ENCODE measurements around the gene HIVEP1.

Gene HIVEP1

GRCh38 chr6:12116978-12117377, 104.9 kb downstream of the HIVEP1 start:
- Histone ChIP-seq H3K4me3 (ENCODE audit: low read length) (no peak overlapping the region), H3K9me3 (ENCODE audit: control insufficient read depth, low read length) (no peaks in the 10 kb centered on the region), H3K36me3 (ENCODE audit: control insufficient read depth, insufficient read depth, low read length) (peaks cover 9% of the 10 kb centered on the region), H3K4me1 (ENCODE audit: control insufficient read depth, insufficient read depth, low read length) (no peaks in the 10 kb centered on the region), H3K27me3 (ENCODE audit: control insufficient read depth, insufficient read depth, low read length) (no peaks in the 10 kb centered on the region), H3K9ac (ENCODE audit: low read length) (no peak overlapping the region)

- H3K4me1 ChIP-seq (ENCODE audit: control insufficient read depth, insufficient read depth, low read length), result no peaks in the 10 kb centered on the region
- no peak overlapping the region for H3K9ac ChIP-seq (ENCODE audit: low read length)
- H3K27me3 ChIP-seq (ENCODE audit: control insufficient read depth, insufficient read depth, low read length), result no peaks in the 10 kb centered on the region
- H3K4me3 ChIP-seq (ENCODE audit: low read length), result no peak overlapping the region
- H3K9me3 ChIP-seq (ENCODE audit: control insufficient read depth, low read length), result no peaks in the 10 kb centered on the region
- peaks cover 9% of the 10 kb centered on the region for H3K36me3 ChIP-seq (ENCODE audit: control insufficient read depth, insufficient read depth, low read length)
These were observed 106.5 kb downstream of the HIVEP1 start for GRCh38 chr6:12118607-12119006.

- H3K4me3 ChIP-seq (ENCODE audit: low read length), result no peak overlapping the region
- H3K36me3 ChIP-seq (ENCODE audit: control insufficient read depth, insufficient read depth, low read length), result peaks cover 9% of the 10 kb centered on the region
- H3K9ac ChIP-seq (ENCODE audit: low read length), result no peak overlapping the region
- H3K9me3 ChIP-seq (ENCODE audit: control insufficient read depth, low read length), result no peaks in the 10 kb centered on the region
- H3K27me3 ChIP-seq (ENCODE audit: control insufficient read depth, insufficient read depth, low read length), result no peaks in the 10 kb centered on the region
- H3K4me1 ChIP-seq (ENCODE audit: control insufficient read depth, insufficient read depth, low read length), result no peaks in the 10 kb centered on the region
These were observed 107.0 kb downstream of the HIVEP1 start for GRCh38 chr6:12119085-12119588.

GRCh38 chr6:12125396-12125795, 113.3 kb downstream of the HIVEP1 start:
- Histone ChIP-seq H3K4me1 (ENCODE audit: control insufficient read depth, insufficient read depth, low read length) (no peaks in the 10 kb centered on the region), H3K9ac (ENCODE audit: low read length) (no peak overlapping the region), H3K9me3 (ENCODE audit: control insufficient read depth, low read length) (no peaks in the 10 kb centered on the region), H3K4me3 (ENCODE audit: low read length) (no peak overlapping the region), H3K27me3 (ENCODE audit: control insufficient read depth, insufficient read depth, low read length) (no peaks in the 10 kb centered on the region), H3K36me3 (ENCODE audit: control insufficient read depth, insufficient read depth, low read length) (peaks cover 5% of the 10 kb centered on the region)

GRCh38 chr6:12126051-12126450, 113.9 kb downstream of the HIVEP1 start:
- Histone ChIP-seq H3K4me1 (ENCODE audit: control insufficient read depth, insufficient read depth, low read length) (no peaks in the 10 kb centered on the region), H3K36me3 (ENCODE audit: control insufficient read depth, insufficient read depth, low read length) (peaks cover 4% of the 10 kb centered on the region), H3K9me3 (ENCODE audit: control insufficient read depth, low read length) (no peaks in the 10 kb centered on the region), H3K27me3 (ENCODE audit: control insufficient read depth, insufficient read depth, low read length) (no peaks in the 10 kb centered on the region), H3K4me3 (ENCODE audit: low read length) (no peak overlapping the region), H3K9ac (ENCODE audit: low read length) (no peak overlapping the region)

- Histone ChIP-seq H3K9me3 (ENCODE audit: control insufficient read depth, low read length) (no peaks in the 10 kb centered on the region), H3K4me1 (ENCODE audit: control insufficient read depth, insufficient read depth, low read length) (no peaks in the 10 kb centered on the region), H3K36me3 (ENCODE audit: control insufficient read depth, insufficient read depth, low read length) (no peaks in the 10 kb centered on the region), H3K27me3 (ENCODE audit: control insufficient read depth, insufficient read depth, low read length) (no peaks in the 10 kb centered on the region), H3K9ac (ENCODE audit: low read length) (no peak overlapping the region), H3K4me3 (ENCODE audit: low read length) (no peak overlapping the region)
These were observed 117.4 kb downstream of the HIVEP1 start for GRCh38 chr6:12129523-12129922.

GRCh38 chr6:12132351-12133222, 120.5 kb downstream of the HIVEP1 start:
- Histone ChIP-seq H3K36me3 (ENCODE audit: control insufficient read depth, insufficient read depth, low read length) (no peaks in the 10 kb centered on the region), H3K4me3 (ENCODE audit: low read length) (no peak overlapping the region), H3K9ac (ENCODE audit: low read length) (no peak overlapping the region), H3K27me3 (ENCODE audit: control insufficient read depth, insufficient read depth, low read length) (no peaks in the 10 kb centered on the region), H3K9me3 (ENCODE audit: control insufficient read depth, low read length) (no peaks in the 10 kb centered on the region), H3K4me1 (ENCODE audit: control insufficient read depth, insufficient read depth, low read length) (no peaks in the 10 kb centered on the region)

GRCh38 chr6:12134581-12134980, 122.5 kb downstream of the HIVEP1 start:
- H3K27me3 ChIP-seq (ENCODE audit: control insufficient read depth, insufficient read depth, low read length), result no peaks in the 10 kb centered on the region
- H3K36me3 ChIP-seq (ENCODE audit: control insufficient read depth, insufficient read depth, low read length), result no peaks in the 10 kb centered on the region
- H3K9ac ChIP-seq (ENCODE audit: low read length), result no peak overlapping the region
- no peaks in the 10 kb centered on the region for H3K9me3 ChIP-seq (ENCODE audit: control insufficient read depth, low read length)
- no peak overlapping the region for H3K4me3 ChIP-seq (ENCODE audit: low read length)
- H3K4me1 ChIP-seq (ENCODE audit: control insufficient read depth, insufficient read depth, low read length), result no peaks in the 10 kb centered on the region

- no peaks in the 10 kb centered on the region for H3K4me1 ChIP-seq (ENCODE audit: control insufficient read depth, insufficient read depth, low read length)
- no peaks in the 10 kb centered on the region for H3K9me3 ChIP-seq (ENCODE audit: control insufficient read depth, low read length)
- no peaks in the 10 kb centered on the region for H3K36me3 ChIP-seq (ENCODE audit: control insufficient read depth, insufficient read depth, low read length)
- H3K27me3 ChIP-seq (ENCODE audit: control insufficient read depth, insufficient read depth, low read length), result no peaks in the 10 kb centered on the region
- H3K4me3 ChIP-seq (ENCODE audit: low read length), result no peak overlapping the region
- no peak overlapping the region for H3K9ac ChIP-seq (ENCODE audit: low read length)
These were observed 122.9 kb downstream of the HIVEP1 start for GRCh38 chr6:12134991-12135390.

- Histone ChIP-seq H3K4me3 (ENCODE audit: low read length) (no peak overlapping the region), H3K9ac (ENCODE audit: low read length) (no peak overlapping the region), H3K4me1 (ENCODE audit: control insufficient read depth, insufficient read depth, low read length) (no peaks in the 10 kb centered on the region), H3K36me3 (ENCODE audit: control insufficient read depth, insufficient read depth, low read length) (no peaks in the 10 kb centered on the region), H3K9me3 (ENCODE audit: control insufficient read depth, low read length) (no peaks in the 10 kb centered on the region), H3K27me3 (ENCODE audit: control insufficient read depth, insufficient read depth, low read length) (no peaks in the 10 kb centered on the region)
These were observed 124.8 kb downstream of the HIVEP1 start for GRCh38 chr6:12136905-12137304.

- H3K27me3 ChIP-seq (ENCODE audit: control insufficient read depth, insufficient read depth, low read length), result no peaks in the 10 kb centered on the region
- no peak overlapping the region for H3K9ac ChIP-seq (ENCODE audit: low read length)
- no peak overlapping the region for H3K4me3 ChIP-seq (ENCODE audit: low read length)
- H3K36me3 ChIP-seq (ENCODE audit: control insufficient read depth, insufficient read depth, low read length), result no peaks in the 10 kb centered on the region
- no peaks in the 10 kb centered on the region for H3K9me3 ChIP-seq (ENCODE audit: control insufficient read depth, low read length)
- H3K4me1 ChIP-seq (ENCODE audit: control insufficient read depth, insufficient read depth, low read length), result no peaks in the 10 kb centered on the region
These were observed 125.4 kb downstream of the HIVEP1 start for GRCh38 chr6:12137480-12137879.

- H3K4me1 ChIP-seq (ENCODE audit: control insufficient read depth, insufficient read depth, low read length), result no peaks in the 10 kb centered on the region
These were observed 126.3 kb downstream of the HIVEP1 start for GRCh38 chr6:12138381-12138780.

More at GRCh38 chr6:12138381-12138780, 126.3 kb downstream of the HIVEP1 start:
- no peak overlapping the region for H3K9ac ChIP-seq (ENCODE audit: low read length)
- no peaks in the 10 kb centered on the region for H3K36me3 ChIP-seq (ENCODE audit: control insufficient read depth, insufficient read depth, low read length)
- no peaks in the 10 kb centered on the region for H3K27me3 ChIP-seq (ENCODE audit: control insufficient read depth, insufficient read depth, low read length)
- no peak overlapping the region for H3K4me3 ChIP-seq (ENCODE audit: low read length)
- H3K9me3 ChIP-seq (ENCODE audit: control insufficient read depth, low read length), result no peaks in the 10 kb centered on the region
